NB4 (cell line): Measurements from ENCODE around the gene LAMA4.

ENCODE experiments used
- CTCF ChIP-seq: IDR thresholded peaks from one replicate; pipeline ENCODE4 v1.5.1; 2012; ENCODE audit warnings: low read depth, low read length
- POLR2A ChIP-seq: IDR thresholded peaks from 2 replicates; pipeline ENCODE4 v1.6.1; 2011; ENCODE audit warnings: mild to moderate bottlenecking; ENCODE audit not compliant: insufficient read length; ENCODE audit errors: extremely low read depth

- TF ChIP-seq CTCF (no peak), POLR2A (no peak)
These were observed 145.1 kb downstream of the LAMA4 start for GRCh38 chr6:112109262-112109661.
